ENCODE data around the gene NUP188. TPM values are rescaled to one million over a fixed set of nuclear protein-coding genes. Genes with fewer than 3 reads are reported as not detected.

Gene NUP188
- total RNA-seq, 1 donor from 2014 or later: 40.4 TPM

GRCh38 chr9:128923493-128923883 is 24.0 kb upstream of the NUP188 start:
- Mint-ChIP-seq H3K36me3 (ENCODE audit: low read depth, unreplicated experiment) (peaks cover 2% of the 10 kb centered on the region), H3K27ac (ENCODE audit: unreplicated experiment) (no peak overlapping the region), H3K9me3 (ENCODE audit: unreplicated experiment) (no peaks in the 10 kb centered on the region), H3K4me3 (ENCODE audit: unreplicated experiment) (no peak overlapping the region), H3K4me1 (ENCODE audit: low read depth, unreplicated experiment) (peaks cover 12% of the 10 kb centered on the region), H3K27me3 (ENCODE audit: low read depth, unreplicated experiment) (peaks cover 5% of the 10 kb centered on the region)
- DNase-seq (ENCODE audit: low read depth): no peak
- Histone ChIP-seq H3K27me3 (ENCODE audit: insufficient read depth, low read length) (no peaks in the 10 kb centered on the region), H4K20me1 (ENCODE audit: insufficient read depth, low read length) (no peaks in the 10 kb centered on the region), H3K4me3 (ENCODE audit: insufficient read depth, low read depth, low read length) (no peak overlapping the region), H3K9ac (ENCODE audit: low read length) (no peak overlapping the region), H3K36me3 (ENCODE audit: insufficient read depth, low read length) (no peaks in the 10 kb centered on the region), H3K4me1 (ENCODE audit: insufficient read depth, low read length) (peaks cover 11% of the 10 kb centered on the region), H3K4me2 (ENCODE audit: low read length) (no peak overlapping the region), H2AFZ (ENCODE audit: low read depth, low read length) (no peak overlapping the region), H3K27ac (ENCODE audit: low read depth, low read length) (no peak overlapping the region), H3K9me3 (ENCODE audit: insufficient read depth, low read depth, low read length) (no peaks in the 10 kb centered on the region), H3K79me2 (ENCODE audit: insufficient read depth, low read length) (no peaks in the 10 kb centered on the region)
- TF ChIP-seq EZH2 (IDR thresholded peaks at IDR 0.05; ENCODE audit: insufficient read depth, low read length): no peak
- TF ChIP-seq CTCF (IDR thresholded peaks at IDR 0.05; ENCODE audit: insufficient read depth, low read depth, low read length): no peak
- FAIRE-seq: no peak

GRCh38 chr9:128927731-128928411 is 19.6 kb upstream of the NUP188 start:
- DNase-seq (ENCODE audit: low read depth) (peak; percentile 12), FAIRE-seq (no peak)
- Histone ChIP-seq H3K36me3 (ENCODE audit: insufficient read depth, low read length) (no peaks in the 10 kb centered on the region), H3K4me2 (ENCODE audit: low read length) (no peak overlapping the region), H3K27ac (ENCODE audit: low read depth, low read length) (no peak overlapping the region), H3K79me2 (ENCODE audit: insufficient read depth, low read length) (no peaks in the 10 kb centered on the region), H3K4me1 (ENCODE audit: insufficient read depth, low read length) (no peaks in the 10 kb centered on the region), H3K27me3 (ENCODE audit: insufficient read depth, low read length) (no peaks in the 10 kb centered on the region), H3K4me3 (ENCODE audit: insufficient read depth, low read depth, low read length) (no peak overlapping the region), H4K20me1 (ENCODE audit: insufficient read depth, low read length) (no peaks in the 10 kb centered on the region), H3K9me3 (ENCODE audit: insufficient read depth, low read depth, low read length) (no peaks in the 10 kb centered on the region), H2AFZ (ENCODE audit: low read depth, low read length) (peak overlapping the region; percentile 23), H3K9ac (ENCODE audit: low read length) (no peak overlapping the region)
- peaks cover 5% of the 10 kb centered on the region for H3K27me3 Mint-ChIP-seq (ENCODE audit: low read depth, unreplicated experiment)
- H3K9me3 Mint-ChIP-seq (ENCODE audit: unreplicated experiment): no peaks in the 10 kb centered on the region
- peak; percentile 74 for TF ChIP-seq CTCF (IDR thresholded peaks at IDR 0.05; ENCODE audit: insufficient read depth, low read depth, low read length)
- no peak for TF ChIP-seq EZH2 (IDR thresholded peaks at IDR 0.05; ENCODE audit: insufficient read depth, low read length)
- H3K27ac Mint-ChIP-seq (ENCODE audit: unreplicated experiment): no peak overlapping the region
- no peaks in the 10 kb centered on the region for H3K36me3 Mint-ChIP-seq (ENCODE audit: low read depth, unreplicated experiment)
- H3K4me1 Mint-ChIP-seq (ENCODE audit: low read depth, unreplicated experiment): no peaks in the 10 kb centered on the region
- no peak overlapping the region for H3K4me3 Mint-ChIP-seq (ENCODE audit: unreplicated experiment)

DNA sequence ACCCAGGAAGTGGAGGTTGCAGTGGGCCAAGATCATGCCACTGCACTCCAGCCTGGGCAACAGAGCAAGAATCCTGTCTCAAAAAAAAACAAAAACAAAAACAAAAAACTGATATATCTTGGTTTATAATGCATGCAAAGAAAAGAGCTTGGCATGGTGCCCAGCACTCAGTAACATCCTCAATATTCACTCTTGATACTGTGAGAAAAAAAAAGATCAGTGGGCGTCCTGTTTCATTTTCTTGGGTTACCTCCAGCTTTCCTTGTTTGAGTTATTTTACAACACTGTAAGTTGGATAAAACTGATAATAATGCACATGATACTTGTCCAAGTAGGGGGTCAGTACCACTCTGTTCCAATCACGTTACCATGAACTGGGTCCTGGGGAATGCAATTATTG is 18.9 kb upstream of the NUP188 start:
- Mint-ChIP-seq H3K27me3 (ENCODE audit: low read depth, unreplicated experiment) (peaks cover 5% of the 10 kb centered on the region), H3K36me3 (ENCODE audit: low read depth, unreplicated experiment) (no peaks in the 10 kb centered on the region), H3K27ac (ENCODE audit: unreplicated experiment) (peak overlapping the region; percentile 34), H3K4me1 (ENCODE audit: low read depth, unreplicated experiment) (no peaks in the 10 kb centered on the region), H3K4me3 (ENCODE audit: unreplicated experiment) (no peak overlapping the region), H3K9me3 (ENCODE audit: unreplicated experiment) (no peaks in the 10 kb centered on the region)
- Histone ChIP-seq H3K79me2 (ENCODE audit: insufficient read depth, low read length) (no peaks in the 10 kb centered on the region), H3K4me2 (ENCODE audit: low read length) (no peak overlapping the region), H3K36me3 (ENCODE audit: insufficient read depth, low read length) (no peaks in the 10 kb centered on the region), H4K20me1 (ENCODE audit: insufficient read depth, low read length) (no peaks in the 10 kb centered on the region), H3K4me1 (ENCODE audit: insufficient read depth, low read length) (no peaks in the 10 kb centered on the region), H3K9me3 (ENCODE audit: insufficient read depth, low read depth, low read length) (no peaks in the 10 kb centered on the region), H3K4me3 (ENCODE audit: insufficient read depth, low read depth, low read length) (no peak overlapping the region), H2AFZ (ENCODE audit: low read depth, low read length) (no peak overlapping the region), H3K9ac (ENCODE audit: low read length) (no peak overlapping the region), H3K27ac (ENCODE audit: low read depth, low read length) (no peak overlapping the region), H3K27me3 (ENCODE audit: insufficient read depth, low read length) (no peaks in the 10 kb centered on the region)
- DNase-seq (ENCODE audit: low read depth) (no peak), FAIRE-seq (no peak)
- TF ChIP-seq EZH2 (IDR thresholded peaks at IDR 0.05; ENCODE audit: insufficient read depth, low read length): no peak
- no peak for TF ChIP-seq CTCF (IDR thresholded peaks at IDR 0.05; ENCODE audit: insufficient read depth, low read depth, low read length)
